HPDE6-E6E7 (cell line): ENCODE results near the gene YKT6.
"Not testable (repeated sequence)": the region's sequence is repeated elsewhere in the genome, so short reads cannot be mapped to it uniquely, and the experiment has no call there.

Experiments used
- DNase-seq: peaks from one replicate; pipeline ENCODE4 v3.0.0; 2011; ENCODE audit warnings: missing footprints; ENCODE audit errors: extremely low spot score

Gene YKT6

DNA sequence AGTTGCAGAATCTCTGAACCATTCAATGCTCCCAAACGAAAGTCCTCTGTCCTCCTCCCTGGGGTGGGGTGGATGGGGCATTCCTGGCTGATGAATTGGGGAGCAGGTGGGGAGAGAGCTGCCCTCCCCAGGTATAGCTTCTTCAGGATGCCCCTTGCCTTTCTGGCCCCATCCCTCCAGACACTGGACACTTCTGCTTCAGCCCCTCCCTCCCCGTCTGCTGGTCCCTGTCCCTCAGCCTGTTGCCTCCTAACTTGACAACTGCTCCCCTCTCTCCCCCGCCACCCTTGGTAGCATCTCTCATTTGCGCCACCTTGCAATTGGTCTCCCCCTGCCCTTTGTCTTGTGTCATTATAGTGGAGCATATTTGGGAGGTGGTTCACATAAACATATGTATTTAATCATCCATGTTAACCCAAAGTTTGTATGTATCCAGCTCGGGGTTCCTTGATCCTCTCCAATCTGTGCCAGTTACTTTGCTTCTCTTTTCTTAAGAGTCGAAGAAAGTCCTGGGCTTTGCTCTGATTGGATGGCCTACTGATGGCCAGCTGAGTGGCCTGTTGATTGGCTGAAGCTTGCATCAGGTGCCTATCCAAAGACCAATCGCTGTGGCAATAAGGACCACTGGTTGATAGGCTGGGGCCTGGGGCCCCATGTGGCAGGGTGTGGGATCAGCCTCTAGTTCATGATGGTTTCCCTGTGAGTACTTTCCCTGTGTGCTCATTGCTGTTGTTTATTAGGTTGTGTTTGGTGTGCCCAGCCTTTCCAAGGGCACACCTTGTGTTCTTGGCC lies 7.6 kb upstream of the YKT6 start:
- DNase-seq = no peak

DNA sequence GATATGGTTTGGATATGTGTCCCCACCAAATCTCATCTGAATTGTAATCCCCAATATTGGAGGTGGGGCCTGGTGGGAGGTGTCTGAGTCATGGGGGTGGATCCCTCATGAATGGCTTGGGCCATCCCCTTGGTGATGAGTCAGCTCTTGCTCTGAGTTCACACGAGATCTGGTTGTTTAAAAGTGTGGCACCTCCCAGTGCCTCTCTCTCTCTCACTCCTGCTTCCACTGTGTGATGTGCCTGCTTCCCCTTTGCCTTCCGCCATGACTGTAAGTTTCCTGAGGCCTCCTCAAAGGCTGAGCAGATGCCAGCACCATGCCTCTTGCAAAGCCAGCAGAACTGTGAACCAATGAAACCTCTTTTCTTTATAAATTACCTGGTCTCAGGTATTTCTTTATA lies 6.7 kb upstream of the YKT6 start:
- no peak for DNase-seq

- no peak for DNase-seq
Measured at GRCh38 chr7:44194562-44195145, 6.1 kb upstream of the YKT6 start.

- no peak for DNase-seq
Measured at GRCh38 chr7:44195889-44196288, 4.9 kb upstream of the YKT6 start.

DNA sequence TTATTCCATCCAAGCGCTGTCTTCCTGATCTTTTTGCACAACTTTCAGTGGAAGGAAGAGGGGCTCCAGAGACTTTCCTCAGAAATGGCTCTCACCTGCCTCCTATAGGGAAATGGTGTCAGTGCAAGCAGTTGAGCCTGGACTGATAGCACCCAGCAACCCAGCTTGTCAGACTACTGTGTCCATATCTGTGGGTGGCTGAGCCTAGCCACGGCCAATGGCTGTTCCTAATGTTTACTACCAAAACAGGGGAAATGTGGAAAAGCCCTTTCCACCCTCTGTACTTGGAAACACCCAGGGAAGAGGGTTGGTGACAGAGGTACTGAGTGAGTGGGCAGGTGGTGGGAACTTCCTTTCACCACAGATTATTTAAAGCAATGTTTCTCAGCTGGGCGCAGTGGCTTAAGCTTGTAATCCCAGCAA lies 4.3 kb upstream of the YKT6 start:
- peak; percentile 42 for DNase-seq

DNA sequence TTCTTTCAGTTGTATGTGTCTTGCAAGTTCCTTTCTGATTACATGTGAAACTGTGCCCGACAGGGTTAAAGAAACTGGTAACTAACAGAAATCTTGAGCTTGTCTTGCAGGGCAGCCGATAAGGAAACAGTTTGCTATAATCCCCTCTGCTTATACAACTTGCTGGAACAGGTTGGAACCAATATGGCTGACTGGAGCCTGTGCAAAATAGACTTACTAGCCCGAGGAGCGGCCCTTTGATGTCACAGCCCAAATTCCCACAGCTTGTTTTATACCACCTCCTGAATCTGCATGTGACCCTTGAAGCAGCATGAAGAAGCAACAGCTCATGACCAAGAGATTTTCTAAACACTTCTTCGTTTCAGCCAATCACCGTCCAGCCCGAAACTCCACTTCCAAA lies 3.3 kb upstream of the YKT6 start:
- DNase-seq = no peak

GRCh38 chr7:44200163-44200562 lies 615 bp upstream of the YKT6 start:
- DNase-seq = not testable (repeated sequence)

DNA sequence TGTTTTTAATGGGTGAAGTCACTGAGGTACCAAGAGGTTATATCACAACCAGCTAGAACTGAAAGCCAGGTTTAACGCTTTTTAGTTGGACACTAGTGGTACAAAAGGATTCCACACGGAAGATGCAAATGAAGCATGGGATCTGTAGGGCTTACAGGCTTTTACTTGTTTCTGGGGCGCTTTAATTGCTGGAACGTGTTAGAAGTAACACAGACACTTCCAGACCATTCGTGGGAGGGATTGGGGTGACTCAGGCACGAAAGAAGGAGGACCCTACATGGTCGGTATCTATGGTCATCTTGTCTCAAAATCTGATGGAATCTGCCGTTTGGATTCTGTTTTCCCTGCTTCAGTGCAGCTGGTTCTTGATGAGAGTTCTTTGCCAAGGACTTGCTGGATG lies 1.0 kb downstream of the YKT6 start:
- DNase-seq = no peak

GRCh38 chr7:44206008-44206407 lies 5.2 kb downstream of the YKT6 start:
- DNase-seq = no peak

DNA sequence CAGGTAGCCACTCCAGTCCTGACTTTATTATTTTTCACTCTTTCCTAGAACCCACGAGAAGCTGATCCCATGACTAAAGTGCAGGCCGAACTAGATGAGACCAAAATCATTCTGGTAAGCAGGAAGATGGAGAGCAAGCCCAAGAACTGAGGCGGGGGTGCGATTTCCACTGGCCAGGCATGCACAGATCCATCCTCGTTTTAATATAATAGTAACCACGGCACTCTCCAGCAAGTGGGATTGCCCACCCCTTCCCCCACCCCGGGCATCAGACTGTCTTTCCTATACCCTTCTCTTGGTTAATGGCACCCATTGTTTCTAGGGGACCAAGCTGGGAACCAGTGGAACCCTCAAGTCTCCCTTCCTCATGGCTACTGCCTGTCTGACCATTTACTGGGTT lies 7.3 kb downstream of the YKT6 start:
- DNase-seq = no peak

DNA sequence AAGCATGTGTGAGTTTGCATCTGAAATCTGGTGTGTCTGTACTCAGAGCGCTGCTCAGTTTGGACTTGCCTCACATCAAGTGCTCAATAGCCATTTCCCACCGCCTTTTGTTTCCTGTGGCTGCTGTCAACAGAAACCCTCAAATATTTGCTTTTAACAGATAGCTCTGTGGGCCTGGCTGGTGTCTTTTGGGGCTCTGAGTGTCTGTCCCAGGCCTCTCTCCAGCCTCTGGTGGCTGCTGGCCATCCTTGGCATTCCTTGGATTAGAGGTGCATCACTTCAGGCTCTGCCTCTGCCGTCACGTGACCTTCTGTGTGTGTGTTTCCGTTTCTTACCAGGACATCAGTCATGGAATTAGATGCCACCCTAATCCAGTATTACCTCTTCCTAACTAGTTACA lies 9.3 kb downstream of the YKT6 start:
- no peak for DNase-seq

DNA sequence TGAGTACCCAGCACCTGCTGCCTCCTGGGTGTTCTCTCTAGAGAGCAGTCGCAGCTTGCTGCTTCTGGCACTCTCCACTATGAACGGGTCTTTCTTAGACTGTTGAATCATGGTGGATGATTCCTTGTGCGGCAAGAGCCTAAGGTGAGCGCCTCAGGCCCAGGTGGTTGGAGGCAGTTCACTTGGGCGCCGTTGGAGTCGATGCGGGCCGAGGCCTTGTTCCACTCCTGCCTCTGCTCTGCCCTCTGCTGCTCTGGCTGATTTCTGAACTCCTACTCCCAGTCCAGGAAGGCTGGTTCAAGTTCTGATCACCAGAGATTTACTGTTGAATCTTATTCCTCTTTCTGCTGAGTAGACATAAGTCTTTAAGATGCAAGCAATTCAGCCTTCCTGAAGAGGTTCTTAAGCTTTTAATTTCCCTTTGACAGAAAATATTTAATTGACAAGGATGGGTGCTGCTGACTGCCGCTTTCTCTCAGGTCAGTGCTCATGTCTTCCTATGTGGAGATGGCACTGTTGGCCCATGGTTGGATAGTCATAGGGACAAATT lies 10.4 kb downstream of the YKT6 start:
- no peak for DNase-seq

DNA sequence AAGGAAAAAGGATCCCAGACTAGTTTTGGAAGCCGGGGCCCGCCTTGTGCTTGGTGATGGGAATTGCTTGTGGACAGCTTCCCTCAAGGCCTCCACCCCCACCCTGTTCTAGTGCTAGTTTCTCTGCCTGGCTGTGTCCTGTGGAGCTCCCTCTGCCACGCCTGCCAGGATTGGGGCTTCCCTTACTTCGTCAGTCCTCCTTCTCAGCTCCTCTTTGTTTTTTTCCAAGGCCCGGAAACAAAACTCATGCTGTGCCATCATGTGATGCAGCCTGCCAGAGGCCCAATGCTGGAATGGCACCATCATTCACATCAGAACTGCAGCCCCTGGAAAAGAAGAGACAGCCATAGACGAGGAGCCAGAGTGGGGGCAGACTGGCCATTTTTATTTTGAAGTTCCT lies 11.2 kb downstream of the YKT6 start:
- DNase-seq = no peak

GRCh38 chr7:44212581-44213184 lies 11.9 kb downstream of the YKT6 start:
- no peak for DNase-seq

DNA sequence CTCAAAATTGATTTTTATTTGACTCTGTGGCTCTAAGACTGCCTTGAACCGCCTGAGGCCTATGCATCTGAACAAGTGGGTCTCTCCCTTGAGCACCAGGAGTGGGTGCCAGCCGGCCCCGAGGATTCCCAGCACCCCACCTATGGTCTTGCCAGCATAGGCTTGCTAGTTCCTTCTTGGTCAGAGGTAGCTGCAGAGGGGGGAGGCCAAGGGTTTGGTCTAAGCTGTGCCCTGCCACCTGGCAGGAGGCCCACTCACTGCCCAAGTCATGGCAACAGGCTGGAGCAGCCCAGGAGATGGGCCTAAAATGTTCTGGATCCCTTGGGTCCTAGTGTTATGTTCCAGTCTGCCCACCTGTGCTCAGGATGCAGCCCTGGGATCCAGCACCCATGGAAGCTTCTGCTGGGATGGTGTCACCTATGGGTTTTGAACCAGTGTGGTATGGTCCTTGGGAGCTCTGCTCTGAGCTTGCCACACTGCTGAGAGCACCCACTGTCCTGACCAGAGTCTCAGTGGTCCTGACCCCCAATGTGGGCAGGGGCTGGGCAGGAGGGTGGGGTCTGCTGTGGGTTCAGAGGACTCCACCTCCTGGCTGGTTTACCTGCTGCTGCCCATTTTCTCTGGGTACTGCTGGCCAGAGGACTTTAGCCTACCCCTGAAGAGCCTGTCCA lies 12.6 kb downstream of the YKT6 start:
- no peak for DNase-seq

DNA sequence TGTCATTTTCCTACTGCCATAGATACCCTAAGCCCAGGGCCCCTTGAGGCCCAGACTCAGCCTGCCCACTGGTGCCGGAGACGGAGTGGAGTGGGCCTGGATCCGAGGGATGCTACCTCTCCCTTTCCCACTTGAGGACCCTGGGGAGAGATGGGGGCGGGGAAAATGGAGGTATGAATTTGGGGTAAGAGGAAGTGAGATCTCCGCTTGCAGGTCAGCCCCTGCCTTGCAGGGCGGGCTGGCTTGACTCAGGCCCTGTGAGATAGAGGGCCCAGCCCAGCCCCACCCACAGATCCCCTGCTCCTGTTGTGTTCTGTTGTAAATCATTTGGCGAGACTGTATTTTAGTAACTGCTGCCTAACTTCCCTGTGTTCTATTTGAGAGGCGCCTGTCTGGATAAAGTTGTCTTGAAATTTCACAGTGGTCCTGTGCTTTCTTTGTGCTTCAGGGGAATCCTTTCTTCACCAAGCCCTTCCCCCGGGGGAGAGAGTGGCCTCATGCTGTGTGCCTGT lies 13.2 kb downstream of the YKT6 start:
- no peak for DNase-seq

DNA sequence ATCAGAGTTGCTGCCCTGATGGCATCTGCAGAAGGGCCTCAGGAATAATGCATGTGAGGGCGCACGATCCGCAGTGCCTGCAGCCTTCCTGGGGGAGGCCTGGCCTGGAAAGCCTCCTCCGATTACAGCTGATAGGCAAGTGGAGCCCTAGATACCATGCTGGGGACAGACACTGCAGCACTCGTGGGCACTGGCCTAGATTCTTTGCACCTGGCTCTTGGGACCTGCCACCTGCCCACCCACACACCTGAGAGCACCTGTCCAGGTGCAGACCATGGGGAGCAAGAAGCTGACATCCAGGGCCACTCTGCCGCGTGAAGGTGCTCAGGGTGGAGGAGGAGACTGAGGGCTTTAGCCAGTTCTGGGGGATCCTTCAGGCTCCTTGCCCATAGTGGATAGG lies 14.8 kb downstream of the YKT6 start:
- no peak for DNase-seq

DNA sequence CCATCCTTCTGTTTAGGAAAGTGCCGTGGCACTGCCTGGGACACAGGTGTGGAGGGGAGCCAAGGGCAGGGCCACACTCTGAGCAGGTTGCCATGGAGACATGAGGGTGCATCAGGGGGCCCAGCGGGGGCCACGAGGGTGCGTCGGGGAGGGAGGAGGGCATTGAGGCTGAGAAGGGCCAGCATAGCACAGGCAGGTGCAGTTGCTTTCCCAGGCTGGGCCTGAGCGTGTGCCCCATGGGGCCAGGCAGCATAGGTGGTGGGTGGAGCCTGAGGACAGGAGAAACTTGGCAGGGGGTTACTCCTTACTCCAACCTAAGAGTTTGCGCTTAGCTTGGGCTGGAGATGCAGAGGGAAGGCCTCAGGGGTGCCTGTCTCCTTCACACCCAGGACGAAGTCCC lies 15.2 kb downstream of the YKT6 start:
- DNase-seq = no peak

- DNase-seq = no peak
Measured at GRCh38 chr7:44216521-44217222, 15.9 kb downstream of the YKT6 start.

GRCh38 chr7:44217223-44217714 lies 16.5 kb downstream of the YKT6 start:
- no peak for DNase-seq

GRCh38 chr7:44217852-44218402 lies 17.1 kb downstream of the YKT6 start:
- no peak for DNase-seq
